GM23338 (cell line): Measurements from ENCODE around the gene STEEP1.

Source experiments
- CREB1 ChIP-seq: fragments of 250-450 bp; sonication (Bioruptor Pico); IDR thresholded peaks from 2 replicates; pipeline ENCODE4 v1.5.0; 2020; ENCODE audit warnings: low read depth, mild to moderate bottlenecking, moderate library complexity
- EZH2 ChIP-seq: fragments of 200-600 bp; sonication (generic); IDR thresholded peaks from one replicate; pipeline ENCODE4 v1.8.0; 2017; ENCODE audit warnings: antibody characterized with exemption, mild to moderate bottlenecking, low read depth; ENCODE audit not compliant: unreplicated experiment
- EZH2phosphoT487 ChIP-seq: fragments of 200-600 bp; sonication (generic); IDR thresholded peaks from one replicate; pipeline ENCODE4 v1.8.1; 2018; ENCODE audit warnings: antibody characterized with exemption; ENCODE audit not compliant: unreplicated experiment
- JUNB ChIP-seq: IDR thresholded peaks from one replicate; pipeline ENCODE4 v1.6.1; 2016; ENCODE audit warnings: antibody characterized with exemption; ENCODE audit not compliant: unreplicated experiment
- NANOG ChIP-seq: IDR thresholded peaks from 2 replicates; pipeline ENCODE4 v1.6.1; 2016; ENCODE audit warnings: antibody characterized with exemption, borderline replicate concordance
- POLR2AphosphoS5 ChIP-seq: IDR thresholded peaks from 2 replicates; pipeline ENCODE4 v1.6.1; 2016; ENCODE audit warnings: antibody characterized with exemption, low read depth
- REST ChIP-seq: IDR thresholded peaks from one replicate; pipeline ENCODE4 v1.6.1; 2018; ENCODE audit warnings: antibody characterized with exemption; ENCODE audit not compliant: unreplicated experiment
- STAT1 ChIP-seq: IDR thresholded peaks from one replicate; pipeline ENCODE4 v1.6.1; 2016; ENCODE audit warnings: antibody characterized with exemption; ENCODE audit not compliant: unreplicated experiment
- ZNF114 ChIP-seq: fragments of 250-450 bp; sonication (Bioruptor Pico); IDR thresholded peaks from 2 replicates; pipeline ENCODE4 v1.5.0; 2020; ENCODE audit warnings: mild to moderate bottlenecking, moderate library complexity
- ZNF331 ChIP-seq: fragments of 250-450 bp; sonication (Bioruptor Pico); IDR thresholded peaks from 2 replicates; pipeline ENCODE4 v1.5.0; 2020; ENCODE audit warnings: low read depth, mild to moderate bottlenecking, moderate library complexity
- ZNF462 ChIP-seq: fragments of 250-450 bp; sonication (Bioruptor Pico); IDR thresholded peaks from 2 replicates; pipeline ENCODE4 v1.5.0; 2020; ENCODE audit warnings: mild to moderate bottlenecking, moderate library complexity
- TF ChIP-seq, protein P1 (sequence below), 2 experiments: fragments of 200-600 bp in 1 of 2; sonication (generic) in 1 of 2; conservative IDR thresholded peaks; 2 replicates each; pipeline versions ENCODE4 v1.5.1 to v1.6.1; 2016 to 2017; ENCODE audit warnings: antibody characterized with exemption in 2 of 2, low read depth in 2 of 2, mild to moderate bottlenecking in 2 of 2, moderate library complexity in 1 of 2
- TF ChIP-seq, protein P2 (sequence below): IDR thresholded peaks from 2 replicates; pipeline ENCODE4 v1.6.1; 2016; ENCODE audit warnings: antibody characterized with exemption

GRCh38 chrX:119537487-119537886, 27.7 kb downstream of the STEEP1 start:
- TF ChIP-seq POLR2AphosphoS5 (no peak), EZH2 (no peak), CREB1 (no peak), NANOG (no peak), REST (no peak), JUNB (no peak), ZNF114 (CRISPR knock-in tag) (no peak), EZH2phosphoT487 (no peak), ZNF331 (no peak), STAT1 (no peak), ZNF462 (no peak)
- TF ChIP-seq, protein P1, sequence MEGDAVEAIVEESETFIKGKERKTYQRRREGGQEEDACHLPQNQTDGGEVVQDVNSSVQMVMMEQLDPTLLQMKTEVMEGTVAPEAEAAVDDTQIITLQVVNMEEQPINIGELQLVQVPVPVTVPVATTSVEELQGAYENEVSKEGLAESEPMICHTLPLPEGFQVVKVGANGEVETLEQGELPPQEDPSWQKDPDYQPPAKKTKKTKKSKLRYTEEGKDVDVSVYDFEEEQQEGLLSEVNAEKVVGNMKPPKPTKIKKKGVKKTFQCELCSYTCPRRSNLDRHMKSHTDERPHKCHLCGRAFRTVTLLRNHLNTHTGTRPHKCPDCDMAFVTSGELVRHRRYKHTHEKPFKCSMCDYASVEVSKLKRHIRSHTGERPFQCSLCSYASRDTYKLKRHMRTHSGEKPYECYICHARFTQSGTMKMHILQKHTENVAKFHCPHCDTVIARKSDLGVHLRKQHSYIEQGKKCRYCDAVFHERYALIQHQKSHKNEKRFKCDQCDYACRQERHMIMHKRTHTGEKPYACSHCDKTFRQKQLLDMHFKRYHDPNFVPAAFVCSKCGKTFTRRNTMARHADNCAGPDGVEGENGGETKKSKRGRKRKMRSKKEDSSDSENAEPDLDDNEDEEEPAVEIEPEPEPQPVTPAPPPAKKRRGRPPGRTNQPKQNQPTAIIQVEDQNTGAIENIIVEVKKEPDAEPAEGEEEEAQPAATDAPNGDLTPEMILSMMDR (conservative IDR thresholded peaks at IDR 0.05; ENCODE audit: low read depth in 2 of 2): no peak
- TF ChIP-seq, protein P2, sequence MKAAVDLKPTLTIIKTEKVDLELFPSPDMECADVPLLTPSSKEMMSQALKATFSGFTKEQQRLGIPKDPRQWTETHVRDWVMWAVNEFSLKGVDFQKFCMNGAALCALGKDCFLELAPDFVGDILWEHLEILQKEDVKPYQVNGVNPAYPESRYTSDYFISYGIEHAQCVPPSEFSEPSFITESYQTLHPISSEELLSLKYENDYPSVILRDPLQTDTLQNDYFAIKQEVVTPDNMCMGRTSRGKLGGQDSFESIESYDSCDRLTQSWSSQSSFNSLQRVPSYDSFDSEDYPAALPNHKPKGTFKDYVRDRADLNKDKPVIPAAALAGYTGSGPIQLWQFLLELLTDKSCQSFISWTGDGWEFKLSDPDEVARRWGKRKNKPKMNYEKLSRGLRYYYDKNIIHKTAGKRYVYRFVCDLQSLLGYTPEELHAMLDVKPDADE: no peak
